A673 (cell line): ENCODE measurements around the gene RTN4RL1. TPM values are rescaled to one million over a fixed set of nuclear protein-coding genes. Genes with fewer than 3 reads are reported as not detected.
A peak's percentile ranks its signal among the peaks of the same experiment; 100 is the strongest.

Source experiments
- BruUV-seq: library from RNA; stranded (reverse); fragments of 400-500 nt; replicated peaks from 2 replicates; lab custom pipeline; 2021; lab: Mats Ljungman, UMichigan
- CTCF ChIA-PET: fragments of 300-600 bp; sonication (Branson Sonifier 250); formaldehyde crosslinking; loops from one replicate; lab custom pipeline; 2022; ENCODE audit warnings: antibody characterized with exemption; lab: Charles Lee
- POLR2A ChIA-PET: fragments of 300-600 bp; sonication (Branson Sonifier 250); formaldehyde crosslinking; loops from one replicate; lab custom pipeline; 2022; ENCODE audit warnings: antibody characterized with exemption; ENCODE audit not compliant: low non-redundant PET; lab: Charles Lee
- DNase-seq: peaks from one replicate; pipeline ENCODE4 v3.0.0-alpha.2; 2015; ENCODE audit warnings: low spot score
- H3K27ac ChIP-seq: fragments of 200-600 bp; sonication (generic); 2 replicates; pipeline ENCODE4 v1.5.1; 2016; ENCODE audit warnings: mixed run types, low read depth, mild to moderate bottlenecking, mixed read lengths, antibody characterized with exemption, low read length; ENCODE audit not compliant: poor library complexity, severe bottlenecking
- H3K27me3 ChIP-seq: fragments of 200-600 bp; sonication (generic); replicated peaks from 2 replicates; pipeline ENCODE4 v1.6.1; 2017; ENCODE audit warnings: mixed run types, low read depth, mild to moderate bottlenecking, mixed read lengths, antibody characterized with exemption, low read length; ENCODE audit not compliant: insufficient read depth, poor library complexity
- H3K36me3 ChIP-seq: fragments of 200-600 bp; sonication (generic); 2 replicates; pipeline ENCODE4 v1.6.1; 2016; ENCODE audit warnings: mixed run types, mild to moderate bottlenecking, mixed read lengths, antibody characterized with exemption, low read length; ENCODE audit not compliant: insufficient read depth, poor library complexity, severe bottlenecking
- H3K4me1 ChIP-seq: fragments of 200-600 bp; sonication (generic); 2 replicates; pipeline ENCODE4 v1.6.1; 2017; ENCODE audit warnings: mixed run types, mild to moderate bottlenecking, mixed read lengths, antibody characterized with exemption, low read length; ENCODE audit not compliant: insufficient read depth, poor library complexity, severe bottlenecking
- H3K4me3 ChIP-seq: fragments of 200-600 bp; sonication (generic); 2 replicates; pipeline ENCODE4 v1.5.1; 2016; ENCODE audit warnings: low read depth, mixed run types, mild to moderate bottlenecking, mixed read lengths, low read length; ENCODE audit not compliant: poor library complexity, severe bottlenecking
- H3K9me3 ChIP-seq: fragments of 200-600 bp; sonication (generic); 2 replicates; pipeline ENCODE4 v1.6.1; 2016; ENCODE audit warnings: mixed run types, low read depth, mild to moderate bottlenecking, mixed read lengths, antibody characterized with exemption, low read length; ENCODE audit not compliant: poor library complexity, severe bottlenecking
- EZH2 ChIP-seq: fragments of 200-600 bp; sonication (generic); IDR thresholded peaks from 2 replicates; pipeline ENCODE4 v1.6.1; 2017; ENCODE audit warnings: borderline replicate concordance, low read depth, mild to moderate bottlenecking, mixed read lengths, antibody characterized with exemption, low read length; ENCODE audit not compliant: poor library complexity, severe bottlenecking
- intact Hi-C: fragments of 100-400 bp; cut with micrococcal nuclease; formaldehyde crosslinking; loops from one replicate; pipeline ENCODE4 v1.10.0; 2022; ENCODE audit not compliant: unreplicated experiment
- total RNA-seq: library from RNA; stranded (reverse); gene quantifications from 2 replicates; pipeline ENCODE4 v1.2.3, GENCODE V29; 2021
- TF ChIP-seq, protein P1 (sequence below): fragments of 300-800, 200-600 bp; sonication (generic); conservative IDR thresholded peaks from 2 replicates; pipeline ENCODE4 v1.5.1; 2017; ENCODE audit warnings: low read depth, mild to moderate bottlenecking, antibody characterized with exemption, low read length, moderate library complexity, mixed read lengths

The RTN4RL1 gene
- total RNA-seq, 1 experiment from 2014 or later, result 0.80 TPM

DNA sequence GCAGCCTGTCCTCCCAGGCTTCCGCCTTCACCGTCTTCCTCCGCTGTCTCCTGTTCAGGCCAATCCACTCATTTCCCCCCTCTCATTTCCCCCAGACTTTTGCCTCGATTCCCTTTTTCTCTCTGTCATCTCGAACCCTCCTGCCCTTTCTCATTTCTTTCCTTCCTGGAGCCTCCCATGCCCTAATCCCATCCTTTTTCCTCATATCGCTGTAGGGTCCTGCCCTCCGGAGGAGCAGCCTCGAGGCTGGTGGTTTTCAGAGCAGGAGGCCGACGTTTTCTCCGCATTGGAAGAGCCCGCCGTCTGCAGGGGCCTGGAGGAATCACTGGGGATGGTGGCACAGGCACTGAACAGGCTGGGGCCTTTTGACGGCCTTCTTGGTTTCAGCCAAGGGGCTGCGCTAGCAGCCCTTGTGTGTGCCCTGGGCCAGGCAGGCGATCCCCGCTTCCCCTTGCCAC, 17.3 kb upstream of the RTN4RL1 start:
- Histone ChIP-seq H3K4me1 (peaks cover 13% of the 10 kb centered on the region), H3K27me3 (no peaks in the 10 kb centered on the region), H3K9me3 (no peaks in the 10 kb centered on the region), H3K36me3 (peaks cover 18% of the 10 kb centered on the region), H3K4me3 (peak overlapping the region; percentile 73), H3K27ac (peak overlapping the region; percentile 91)
- TF ChIP-seq EZH2, result no peak
- TF ChIP-seq, protein P1, sequence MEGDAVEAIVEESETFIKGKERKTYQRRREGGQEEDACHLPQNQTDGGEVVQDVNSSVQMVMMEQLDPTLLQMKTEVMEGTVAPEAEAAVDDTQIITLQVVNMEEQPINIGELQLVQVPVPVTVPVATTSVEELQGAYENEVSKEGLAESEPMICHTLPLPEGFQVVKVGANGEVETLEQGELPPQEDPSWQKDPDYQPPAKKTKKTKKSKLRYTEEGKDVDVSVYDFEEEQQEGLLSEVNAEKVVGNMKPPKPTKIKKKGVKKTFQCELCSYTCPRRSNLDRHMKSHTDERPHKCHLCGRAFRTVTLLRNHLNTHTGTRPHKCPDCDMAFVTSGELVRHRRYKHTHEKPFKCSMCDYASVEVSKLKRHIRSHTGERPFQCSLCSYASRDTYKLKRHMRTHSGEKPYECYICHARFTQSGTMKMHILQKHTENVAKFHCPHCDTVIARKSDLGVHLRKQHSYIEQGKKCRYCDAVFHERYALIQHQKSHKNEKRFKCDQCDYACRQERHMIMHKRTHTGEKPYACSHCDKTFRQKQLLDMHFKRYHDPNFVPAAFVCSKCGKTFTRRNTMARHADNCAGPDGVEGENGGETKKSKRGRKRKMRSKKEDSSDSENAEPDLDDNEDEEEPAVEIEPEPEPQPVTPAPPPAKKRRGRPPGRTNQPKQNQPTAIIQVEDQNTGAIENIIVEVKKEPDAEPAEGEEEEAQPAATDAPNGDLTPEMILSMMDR, result peak; percentile 37; the same call in 1 of the 2 replicates
- intact Hi-C loops, result loop anchor here (5.0 kb wide), 2 partner anchors 135 to 325 kb away; no protein-coding TSS in a partner anchor
- POLR2A ChIA-PET, result no interaction called here
- DNase-seq, result peak; percentile 68
- CTCF ChIA-PET, result interaction anchor here (0.7 to 1.3 kb wide), 2 partner anchors 76 to 133 kb away, joined by 4 read pairs; no protein-coding TSS in a partner anchor
- no TSS peak for BruUV-seq

DNA sequence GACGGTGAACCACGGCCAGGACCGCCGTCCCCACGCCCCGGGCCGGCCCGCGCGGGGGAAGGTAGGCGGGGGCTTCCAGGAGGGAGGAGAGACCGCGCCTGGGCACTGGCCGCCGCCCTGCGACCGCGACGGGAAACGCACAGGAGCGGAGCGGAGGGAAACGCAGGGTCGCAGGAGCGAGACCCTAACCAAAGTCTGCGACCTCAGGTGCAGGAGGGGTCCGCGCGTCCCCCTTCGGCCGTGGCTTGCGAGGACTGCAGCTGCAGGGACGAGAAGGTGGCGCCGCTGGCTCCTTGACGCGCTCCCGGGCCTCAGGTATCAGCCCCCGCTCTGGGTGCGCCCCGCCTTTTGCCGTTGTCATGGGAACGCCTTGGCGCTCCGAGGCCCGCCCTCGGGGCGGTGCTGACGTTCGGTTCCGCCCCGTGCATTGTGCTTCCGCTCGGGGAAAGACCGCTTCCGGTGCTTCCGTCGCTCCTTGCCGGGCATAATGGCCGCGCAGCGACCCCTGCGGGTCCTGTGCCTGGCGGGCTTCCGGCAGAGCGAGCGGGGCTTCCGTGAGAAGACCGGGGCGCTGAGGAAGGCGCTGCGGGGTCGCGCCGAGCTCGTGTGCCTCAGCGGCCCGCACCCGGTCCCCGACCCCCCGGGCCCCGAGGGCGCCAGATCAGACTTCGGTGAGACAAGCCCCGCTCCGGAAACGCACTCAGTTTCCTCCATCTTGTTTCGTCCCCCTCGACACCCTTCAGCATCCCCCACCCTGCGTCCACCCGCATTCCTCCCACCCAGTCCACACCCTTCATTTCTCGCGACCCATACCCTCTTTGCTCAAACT, 16.6 kb upstream of the RTN4RL1 start, which contains the start of gene OVCA2:
TSS of gene OVCA2 (plus strand) at position 462 of the 829 bp plus-strand sequence. CDS start at position 488, 26 bp downstream.
- Histone ChIP-seq H3K4me1 (peaks cover 13% of the 10 kb centered on the region), H3K36me3 (peaks cover 18% of the 10 kb centered on the region), H3K4me3 (peak within 1 kb of the TSS; percentile 73), H3K9me3 (no peaks in the 10 kb centered on the region), H3K27ac (peak within 1 kb of the TSS; percentile 91), H3K27me3 (no peaks in the 10 kb centered on the region)
- no TSS peak for BruUV-seq
- POLR2A ChIA-PET, result interaction anchor here (0.7 kb wide), 1 partner anchor 440 kb away, joined by 4 read pairs; no protein-coding TSS in a partner anchor
- no peak for TF ChIP-seq EZH2
- TF ChIP-seq, protein P1, result peak; percentile 60
- CTCF ChIA-PET, result interaction anchor here (0.7 to 1.3 kb wide), 2 partner anchors 77 to 133 kb away, joined by 4 read pairs; no protein-coding TSS in a partner anchor
- intact Hi-C loops, result loop anchor here (5.0 kb wide), 2 partner anchors 134 to 324 kb away; no protein-coding TSS in a partner anchor
- peak; percentile 97 for DNase-seq

DNA sequence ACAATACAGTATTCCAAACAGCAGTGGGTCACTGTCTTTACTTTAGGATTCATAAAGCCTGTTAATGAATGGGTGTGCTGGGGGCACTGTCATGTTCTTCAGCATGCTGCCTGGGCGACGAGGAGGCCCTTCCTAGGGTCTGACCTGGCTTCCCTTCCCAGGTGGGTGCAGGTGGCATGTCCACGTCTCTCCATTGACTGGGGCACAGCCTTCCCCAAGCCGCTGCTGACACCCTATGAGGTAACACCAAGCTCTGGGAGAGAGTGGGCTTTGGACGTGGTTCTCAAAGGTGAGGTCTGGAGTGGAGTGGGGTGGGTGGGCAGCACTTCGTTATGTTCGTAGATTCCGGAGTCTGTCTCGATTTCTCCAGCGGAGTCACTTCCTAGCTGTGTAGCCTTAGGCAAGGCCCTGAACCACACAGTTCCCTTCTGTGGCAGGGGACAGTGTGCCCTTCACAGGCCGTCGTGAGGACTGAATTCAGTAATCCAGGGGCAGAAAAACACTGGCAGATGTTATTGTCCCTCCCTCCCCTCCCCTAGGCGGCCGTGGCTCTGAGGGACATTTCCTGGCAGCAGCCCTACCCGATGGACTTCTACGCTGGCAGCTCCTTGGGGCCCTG, 15.9 kb upstream of the RTN4RL1 start:
- POLR2A ChIA-PET, result interaction anchor here (0.7 kb wide), 1 partner anchor 441 kb away, joined by 4 read pairs; no protein-coding TSS in a partner anchor
- Histone ChIP-seq H3K36me3 (peaks cover 21% of the 10 kb centered on the region), H3K27me3 (no peaks in the 10 kb centered on the region), H3K4me3 (peak overlapping the region; percentile 73), H3K9me3 (no peaks in the 10 kb centered on the region), H3K4me1 (peaks cover 13% of the 10 kb centered on the region), H3K27ac (peak overlapping the region; percentile 67)
- TF ChIP-seq, protein P1, result no peak
- no peak for TF ChIP-seq EZH2
- intact Hi-C loops, result loop anchor here (5.0 kb wide), 2 partner anchors 134 to 324 kb away; no protein-coding TSS in a partner anchor
- CTCF ChIA-PET, result interaction anchor here (1.3 kb wide), 1 partner anchor 132 kb away, joined by 4 read pairs; no protein-coding TSS in a partner anchor
- no TSS peak for BruUV-seq
- no peak for DNase-seq
